ENCODE data around the gene SLC38A8. TPM values are rescaled to one million over a fixed set of nuclear protein-coding genes. Genes with fewer than 3 reads are reported as not detected.

SLC38A8 gene
- total and polyA plus RNA-seq, 8 donors = 0.14 to 0.49 (median 0.34) TPM; not detected in 4

- Histone ChIP-seq H3K27me3 (no peaks in the 10 kb centered on the region), H3K4me1 (no peaks in the 10 kb centered on the region), H3K27ac (no peak overlapping the region), H3K36me3 (peaks cover 0 to 74% (median 38%) of the 10 kb centered on the region in 3 donors), H3K4me3 (no peak overlapping the region), H3K9me3 (no peaks in the 10 kb centered on the region)
- 90 to 94% methylated on average over 10 of the region's 10 CpGs for WGBS, 2 donors
- DNase-seq (no peak), ATAC-seq (no peak), FAIRE-seq (no peak)
- intact Hi-C loops (cut with DNase I) = no loop called here
- no peak for TF ChIP-seq CTCF (IDR thresholded peaks at IDR 0.05)
Observed at GRCh38 chr16:84072014-84072413, 29.4 kb upstream of the SLC38A8 start.

GRCh38 chr16:84071121-84071520, 28.5 kb upstream of the SLC38A8 start:
- Histone ChIP-seq H3K4me1 (no peaks in the 10 kb centered on the region), H3K9me3 (no peaks in the 10 kb centered on the region), H3K27ac (no peak overlapping the region), H3K4me3 (no peak overlapping the region), H3K36me3 (peaks cover 0 to 80% (median 38%) of the 10 kb centered on the region in 3 donors), H3K27me3 (no peaks in the 10 kb centered on the region)
- ATAC-seq (no peak), FAIRE-seq (no peak), DNase-seq (no peak)
- WGBS, 2 donors = 92 to 95% methylated on average over 8 of the region's 8 CpGs
- TF ChIP-seq CTCF (IDR thresholded peaks at IDR 0.05) = no peak
- intact Hi-C loops (cut with DNase I) = no loop called here

- no peaks in the 10 kb centered on the region for H3K4me1 ChIP-seq
- H3K27me3 ChIP-seq = no peaks in the 10 kb centered on the region
- FAIRE-seq (no peak), DNase-seq (no peak), ATAC-seq (peak in 2 of 4 donors; percentile 35 to 48)
- no peak overlapping the region for H3K27ac ChIP-seq
- peaks cover 0 to 76% (median 33%) of the 10 kb centered on the region in 3 donors for H3K36me3 ChIP-seq
- no peak overlapping the region for H3K4me3 ChIP-seq
- intact Hi-C loops (cut with DNase I) = no loop called here
- no peak for TF ChIP-seq CTCF (IDR thresholded peaks at IDR 0.05)
- no peaks in the 10 kb centered on the region for H3K9me3 ChIP-seq
- 87 to 91% methylated on average over 6 of the region's 6 CpGs for WGBS, 2 donors
Observed at GRCh38 chr16:84069540-84069939, 26.9 kb upstream of the SLC38A8 start.

- no peaks in the 10 kb centered on the region for H3K9me3 ChIP-seq
- 82 to 89% methylated on average over 13 of the region's 13 CpGs for WGBS, 2 donors
- H3K4me3 ChIP-seq = no peak overlapping the region
- H3K27me3 ChIP-seq = no peaks in the 10 kb centered on the region
- peaks cover 0 to 72% (median 36%) of the 10 kb centered on the region in 3 donors for H3K36me3 ChIP-seq
- no peak for TF ChIP-seq CTCF (IDR thresholded peaks at IDR 0.05)
- intact Hi-C loops (cut with DNase I) = no loop called here
- DNase-seq = peak in 1 of 6 donors; percentile 39
- H3K27ac ChIP-seq = no peak overlapping the region
- no peak for FAIRE-seq
- peak in 2 of 4 donors; percentile 20 to 23 for ATAC-seq
- no peaks in the 10 kb centered on the region for H3K4me1 ChIP-seq
Observed at GRCh38 chr16:84068783-84069462, 26.3 kb upstream of the SLC38A8 start.

GRCh38 chr16:84068041-84068440, 25.4 kb upstream of the SLC38A8 start:
- WGBS, 2 donors = 91 to 94% methylated on average over 8 of the region's 8 CpGs
- no peak overlapping the region for H3K27ac ChIP-seq
- intact Hi-C loops (cut with DNase I) = no loop called here
- H3K36me3 ChIP-seq = peaks cover 0 to 70% (median 40%) of the 10 kb centered on the region in 3 donors
- H3K9me3 ChIP-seq = no peaks in the 10 kb centered on the region
- DNase-seq (peak in 1 of 6 donors; percentile 31), ATAC-seq (no peak), FAIRE-seq (no peak)
- no peaks in the 10 kb centered on the region for H3K4me1 ChIP-seq
- TF ChIP-seq CTCF (IDR thresholded peaks at IDR 0.05) = no peak
- no peak overlapping the region for H3K4me3 ChIP-seq
- H3K27me3 ChIP-seq = no peaks in the 10 kb centered on the region
